ENCODE measurements around the gene SF3A2.

DNA sequence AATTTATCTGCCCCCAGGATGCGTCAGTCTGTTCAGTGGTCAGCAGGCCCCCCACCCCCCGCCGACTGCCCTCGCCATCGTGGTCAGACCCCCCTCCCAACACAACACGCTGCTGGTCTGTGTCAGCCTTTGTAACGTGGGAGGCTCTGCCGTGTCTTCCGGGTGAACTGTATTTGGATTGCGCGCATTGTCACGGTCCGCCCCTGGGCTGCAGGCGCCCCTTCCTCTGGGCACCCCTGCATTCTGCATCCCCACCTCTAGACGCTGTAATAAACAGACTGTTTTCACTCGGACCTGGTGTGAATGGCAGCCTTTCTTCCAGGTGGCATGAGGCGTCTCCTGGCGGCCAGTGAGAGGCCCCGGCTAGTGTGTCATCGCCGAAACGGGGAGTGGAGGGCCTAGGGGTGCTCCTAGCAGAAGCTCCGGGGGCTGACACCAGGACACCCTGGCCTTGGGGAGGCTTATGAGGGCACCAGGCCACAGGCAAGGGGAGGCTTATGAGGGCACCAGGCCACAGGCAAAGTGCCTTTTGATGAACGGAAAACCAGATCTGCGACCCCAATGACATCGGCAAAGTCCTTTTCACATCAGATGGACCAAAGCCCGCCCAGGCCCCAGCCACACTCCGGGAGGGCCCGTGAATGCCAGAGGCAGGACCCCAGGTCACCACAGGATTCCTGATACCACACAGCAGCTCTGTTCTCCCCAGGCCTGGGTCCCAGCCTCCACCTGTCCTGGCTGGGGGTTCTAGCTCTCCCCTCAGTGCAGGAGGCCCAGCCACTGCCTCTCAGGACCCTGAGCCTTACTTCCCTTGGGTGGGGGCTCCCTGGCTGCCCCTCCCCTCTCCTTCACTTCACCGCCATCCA, 4.1 kb upstream of the SF3A2 start:
- no peak for TF ChIP-seq CTCF (IDR thresholded peaks at IDR 0.05 in 2 of 3, conservative IDR thresholded peaks at IDR 0.05 in 1 of 3; ENCODE audit: control insufficient read depth in 2 of 3, extremely low read depth in 1 of 3, insufficient read depth in 1 of 3, low read depth in 3 of 3, low read length in 3 of 3)
- peak; percentile 6; the same call in 1 of the 2 replicates for TF ChIP-seq POLR2A (IDR thresholded peaks at IDR 0.05; ENCODE audit: low read depth, low read length)
- no peak for TF ChIP-seq KAT2A (conservative IDR thresholded peaks at IDR 0.05; ENCODE audit: control insufficient read depth, low read depth, low read length)
- TF ChIP-seq POLR2AphosphoS5 (IDR thresholded peaks at IDR 0.05; ENCODE audit: low read length) = peak; percentile 41
- TF ChIP-seq RCOR1 (conservative IDR thresholded peaks at IDR 0.05; ENCODE audit: low read depth, low read length) = no peak
- no peak for TF ChIP-seq EGR1 (IDR thresholded peaks at IDR 0.05; ENCODE audit: borderline replicate concordance in 1 of 2, low read depth in 2 of 2, low read length in 2 of 2)
- no peak for TF ChIP-seq HDAC2 (IDR thresholded peaks at IDR 0.05)
- no peak for TF ChIP-seq SIN3A (IDR thresholded peaks at IDR 0.05; ENCODE audit: low read depth, low read length)
- no peak for TF ChIP-seq FOXM1 (IDR thresholded peaks at IDR 0.05; ENCODE audit: low read depth, low read length)
- TF ChIP-seq EED (IDR thresholded peaks at IDR 0.05; ENCODE audit: low read depth) = no peak
- no peak for TF ChIP-seq BMI1 (IDR thresholded peaks at IDR 0.05; ENCODE audit: borderline replicate concordance)
- TF ChIP-seq ZNF274 (IDR thresholded peaks at IDR 0.05; ENCODE audit: insufficient read depth, insufficient read length) = no peak
- no peak for TF ChIP-seq ZNF622 (IDR thresholded peaks at IDR 0.05)
- TF ChIP-seq MYC (IDR thresholded peaks at IDR 0.05; ENCODE audit: insufficient read depth, insufficient read length, insufficient replicate concordance, low read length, severe bottlenecking) = no peak
